Dermis blood vessel endothelial cell (primary cell): ENCODE measurements around the gene NEDD4L. TPM values are rescaled to one million over a fixed set of nuclear protein-coding genes. Genes with fewer than 3 reads are reported as not detected.
"Not testable (repeated sequence)": the region's sequence is repeated elsewhere in the genome, so short reads cannot be mapped to it uniquely, and the experiment has no call there.

Experiments
- DNase-seq: peaks from one replicate; pipeline ENCODE4 v3.0.0; 2010
- total RNA-seq: library from RNA; depleted of rRNA; stranded (reverse); fragments of >200 nt; gene quantifications from 2 replicates; pipeline ENCODE4 v1.2.3, GENCODE V29; 2014

NEDD4L gene
- total RNA-seq, 1 donor from 2014 or later = 15.1 TPM

DNA sequence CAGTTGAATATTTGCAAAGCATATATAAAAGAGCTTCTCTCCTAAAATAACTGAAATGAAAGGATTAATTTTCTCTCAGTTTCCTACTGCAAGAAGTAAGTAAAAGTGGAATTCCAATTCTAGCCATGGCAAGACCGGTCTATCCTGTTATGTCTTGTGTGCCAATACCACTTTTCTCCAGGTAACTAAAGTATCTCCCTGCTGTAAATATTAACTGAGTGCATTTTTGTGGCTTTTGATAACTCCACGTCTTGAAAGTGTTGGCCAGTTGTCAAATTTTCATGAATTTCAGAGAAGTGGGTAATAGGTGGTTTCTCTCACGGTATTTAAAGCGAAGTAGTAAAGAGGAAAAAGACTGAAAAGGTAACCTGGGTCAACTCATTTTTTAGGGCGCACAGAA lies 225.9 kb downstream of the NEDD4L start:
- no peak for DNase-seq

DNA sequence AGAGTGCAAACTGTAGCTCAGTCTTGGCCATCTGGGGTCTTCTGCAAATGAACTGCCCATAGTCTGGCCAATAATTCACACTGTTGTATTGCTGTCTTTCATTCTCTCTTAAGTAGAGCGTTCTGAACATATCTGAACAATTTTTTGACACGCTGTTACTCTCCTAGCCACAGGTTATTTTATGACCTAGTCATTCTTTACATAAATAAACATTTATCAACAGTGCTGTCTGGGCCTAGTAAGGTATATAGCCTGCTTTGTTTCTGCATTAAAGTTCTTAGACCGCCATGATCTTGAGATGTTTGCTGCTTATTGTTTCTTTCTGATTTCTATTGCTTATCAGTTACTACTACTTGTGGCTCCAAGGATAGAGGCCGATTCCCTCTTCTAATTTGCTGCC lies 226.4 kb downstream of the NEDD4L start:
- no peak for DNase-seq

DNA sequence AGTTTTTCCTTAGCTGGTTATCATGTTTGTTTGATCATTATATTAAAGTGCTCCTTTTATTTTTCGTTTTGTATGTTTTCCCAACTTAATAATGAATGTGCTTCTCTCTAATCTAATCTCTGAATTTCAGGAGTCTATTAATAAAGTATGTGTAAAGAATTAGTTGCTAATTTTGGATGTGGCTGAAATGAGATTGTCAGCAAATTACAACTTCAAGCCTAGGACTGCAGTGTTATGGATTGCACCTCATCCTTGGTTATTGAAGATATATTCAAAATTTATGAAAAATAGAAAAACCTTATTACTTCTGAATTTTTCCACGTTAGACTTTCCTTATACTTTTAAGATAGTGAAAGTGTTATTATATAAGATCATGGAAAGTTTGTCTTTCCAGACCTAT lies 227.7 kb downstream of the NEDD4L start:
- no peak for DNase-seq

DNA sequence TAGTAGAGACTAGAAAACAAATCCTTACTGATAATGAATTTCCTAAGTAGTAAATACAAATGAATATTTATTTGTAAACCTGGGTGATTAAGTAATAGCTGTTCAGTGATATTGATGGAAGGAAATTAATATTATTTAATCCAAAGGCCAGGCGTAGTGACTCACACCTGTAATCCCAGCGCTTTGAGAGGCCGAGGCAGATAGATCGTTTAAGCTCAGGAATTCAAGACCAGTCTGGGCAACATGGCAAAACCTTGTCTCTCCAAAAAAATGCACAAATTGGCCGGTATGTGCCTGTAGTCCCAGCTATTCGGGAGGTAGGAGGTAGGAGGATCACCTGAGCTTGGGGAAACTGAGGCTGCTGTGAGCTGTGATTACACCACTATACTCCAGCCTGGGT lies 228.2 kb downstream of the NEDD4L start:
- no peak for DNase-seq

DNA sequence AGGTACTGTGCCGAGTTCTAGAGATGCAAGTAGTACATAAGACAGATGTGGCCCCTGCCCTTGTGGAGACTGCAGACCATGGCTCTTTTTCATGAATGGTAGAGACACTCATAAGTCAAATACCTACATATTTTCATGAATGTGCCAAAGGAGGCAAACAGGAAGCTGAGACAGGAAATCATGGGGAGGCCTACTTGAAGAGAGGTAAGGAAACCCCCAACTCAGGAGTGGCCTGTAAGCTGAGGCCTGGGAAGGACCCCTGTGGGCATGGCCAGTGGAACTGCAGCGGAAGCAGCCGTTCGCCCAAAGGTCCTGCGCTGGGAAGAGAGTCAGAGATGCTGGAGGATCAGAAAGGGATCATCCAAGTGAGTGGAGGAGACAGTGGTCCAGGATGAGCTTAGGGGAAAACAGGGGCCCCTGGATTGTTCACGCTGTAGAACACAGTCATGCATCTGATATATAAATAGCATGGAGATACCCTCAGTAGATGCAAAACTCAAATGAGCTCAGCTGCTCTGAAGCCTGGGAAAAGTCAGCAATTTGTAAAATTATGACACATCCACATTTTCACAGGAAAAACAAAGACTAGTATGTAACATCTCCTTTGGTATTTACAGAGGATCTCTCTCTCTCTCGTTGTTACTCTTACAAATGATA lies 228.9 kb downstream of the NEDD4L start:
- peak; percentile 21 for DNase-seq

DNA sequence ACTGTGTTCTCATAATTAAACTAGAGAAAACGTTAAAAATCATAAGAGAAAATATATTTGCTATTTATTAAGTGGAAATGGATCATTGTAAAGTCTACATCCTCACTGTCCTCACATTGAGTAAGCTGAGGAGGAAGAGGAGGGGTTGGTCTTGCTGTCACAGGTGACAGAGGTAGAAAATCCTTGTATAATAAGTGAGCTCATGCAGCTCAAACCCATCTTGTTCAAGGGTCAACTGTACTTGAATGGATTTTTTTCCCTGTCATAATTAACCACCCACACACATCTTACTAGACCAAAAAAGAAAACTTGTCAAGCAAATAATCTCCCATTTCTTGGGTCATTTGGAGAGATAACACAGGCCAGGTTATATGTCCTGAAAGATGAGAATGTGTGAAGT lies 231.2 kb downstream of the NEDD4L start:
- no peak for DNase-seq

DNA sequence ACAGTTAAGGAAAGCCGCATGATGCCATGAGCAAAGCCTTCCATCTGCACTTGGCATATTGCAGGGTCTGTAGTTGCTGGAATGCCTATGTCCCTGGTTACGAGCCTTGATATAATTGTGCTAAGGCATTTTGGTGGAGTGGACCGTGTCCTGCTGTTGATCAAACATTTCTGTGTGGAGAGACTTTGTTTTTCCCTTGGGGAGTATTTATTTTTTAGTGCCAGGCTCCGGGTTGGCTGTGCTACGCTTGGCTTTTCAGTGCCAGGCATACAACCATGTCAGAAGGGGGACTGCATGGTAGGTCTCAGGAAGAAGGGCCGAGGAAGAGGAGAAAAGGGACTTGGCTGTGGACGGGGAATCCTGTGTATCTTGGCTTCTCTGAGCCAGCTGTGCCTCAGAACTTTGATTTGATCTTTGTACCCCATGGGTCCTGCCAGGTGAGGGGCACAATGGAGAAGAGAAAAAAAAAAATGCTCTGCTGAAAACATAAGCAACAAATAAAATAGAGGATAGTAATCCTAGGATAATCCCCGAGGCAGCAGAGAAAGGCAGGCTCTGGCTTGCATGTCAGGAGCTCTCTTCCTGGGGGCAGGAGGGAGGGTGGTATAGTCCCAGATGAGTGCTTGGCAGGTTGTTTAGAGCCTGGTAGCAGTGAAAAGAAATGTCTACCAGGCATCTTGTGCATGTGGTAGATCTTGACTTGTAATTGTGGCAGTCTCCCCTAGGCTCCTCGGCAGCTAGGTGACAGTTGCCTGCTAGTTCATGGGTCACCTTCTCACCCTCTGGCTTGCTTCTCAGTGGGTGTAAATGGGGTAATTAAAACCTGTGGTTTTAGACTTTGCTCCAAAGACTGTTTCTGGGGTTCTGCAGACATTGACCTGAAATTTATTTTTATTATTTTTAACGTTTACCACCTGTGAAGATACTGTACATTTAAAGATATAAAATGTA lies 233.0 kb downstream of the NEDD4L start:
- no peak for DNase-seq

DNA sequence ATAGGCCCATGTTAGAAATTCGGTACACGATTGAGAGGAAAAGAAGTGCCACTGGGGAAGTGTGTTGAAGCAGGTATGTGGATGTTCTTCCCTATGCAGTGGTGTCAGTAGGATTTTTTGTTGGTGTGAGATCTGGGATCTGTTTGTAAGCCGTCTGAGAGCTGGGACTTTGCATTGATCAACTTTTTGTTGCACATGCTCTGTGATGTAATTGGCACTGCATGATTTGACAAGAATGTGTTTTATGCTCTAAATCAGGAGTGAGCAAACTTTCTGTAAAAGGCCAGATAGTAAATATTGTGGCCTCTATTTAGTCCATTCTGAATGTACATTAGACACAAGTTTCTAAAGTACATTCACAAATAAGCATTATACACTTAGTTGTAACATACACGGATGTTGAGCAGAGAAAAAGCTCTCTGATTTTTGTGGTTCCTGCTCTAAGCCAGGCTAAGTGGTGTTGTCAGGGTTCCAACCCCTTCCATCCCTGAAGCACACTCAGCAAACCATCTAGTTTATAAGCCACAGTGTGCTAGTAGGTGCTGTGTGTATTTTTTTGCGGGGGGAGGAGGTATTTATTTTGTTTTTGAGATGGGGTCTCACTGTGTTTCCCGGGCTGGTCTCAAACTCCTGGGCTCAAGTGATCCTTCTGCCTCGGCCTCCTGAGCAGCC lies 235.6 kb downstream of the NEDD4L start:
- no peak for DNase-seq

DNA sequence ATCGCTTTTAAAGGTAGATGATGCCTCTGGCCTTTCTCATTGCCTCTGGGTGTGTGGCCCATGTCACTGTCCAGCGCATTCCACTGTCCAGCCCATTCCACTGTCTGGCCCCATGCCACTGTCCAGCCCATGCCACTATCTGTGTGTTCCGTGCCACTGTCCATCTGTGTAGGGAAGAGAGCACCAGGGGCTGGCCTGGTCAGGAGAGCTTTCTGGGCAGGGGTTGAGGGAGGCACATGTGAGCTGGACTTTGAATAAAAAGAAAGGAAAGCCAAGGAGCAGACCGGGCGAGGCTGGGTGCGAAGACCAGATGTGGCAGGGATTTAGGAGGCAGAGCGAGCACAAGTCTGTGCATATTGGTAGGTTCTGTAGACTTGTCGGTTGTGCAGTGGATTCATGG lies 236.2 kb downstream of the NEDD4L start:
- DNase-seq = no peak

DNA sequence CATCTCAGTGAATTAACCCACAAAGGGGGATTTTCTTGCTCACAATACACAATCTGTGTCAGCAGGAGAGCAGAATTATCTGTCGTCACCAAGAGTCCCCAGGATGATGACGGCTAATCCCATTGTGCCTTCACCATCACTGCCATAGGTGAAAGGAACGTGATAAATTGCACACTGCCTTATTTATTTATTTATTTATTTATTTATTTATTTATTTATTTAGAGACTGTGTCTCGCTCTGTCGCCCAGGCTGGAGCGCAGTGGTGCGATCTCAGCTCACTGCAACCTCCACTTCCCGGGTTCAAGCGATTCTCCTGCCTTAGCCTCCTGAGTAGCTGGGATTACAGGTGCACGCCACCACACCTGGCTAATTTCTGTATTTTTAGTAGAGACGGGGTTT lies 238.8 kb downstream of the NEDD4L start:
- not testable (repeated sequence) for DNase-seq

DNA sequence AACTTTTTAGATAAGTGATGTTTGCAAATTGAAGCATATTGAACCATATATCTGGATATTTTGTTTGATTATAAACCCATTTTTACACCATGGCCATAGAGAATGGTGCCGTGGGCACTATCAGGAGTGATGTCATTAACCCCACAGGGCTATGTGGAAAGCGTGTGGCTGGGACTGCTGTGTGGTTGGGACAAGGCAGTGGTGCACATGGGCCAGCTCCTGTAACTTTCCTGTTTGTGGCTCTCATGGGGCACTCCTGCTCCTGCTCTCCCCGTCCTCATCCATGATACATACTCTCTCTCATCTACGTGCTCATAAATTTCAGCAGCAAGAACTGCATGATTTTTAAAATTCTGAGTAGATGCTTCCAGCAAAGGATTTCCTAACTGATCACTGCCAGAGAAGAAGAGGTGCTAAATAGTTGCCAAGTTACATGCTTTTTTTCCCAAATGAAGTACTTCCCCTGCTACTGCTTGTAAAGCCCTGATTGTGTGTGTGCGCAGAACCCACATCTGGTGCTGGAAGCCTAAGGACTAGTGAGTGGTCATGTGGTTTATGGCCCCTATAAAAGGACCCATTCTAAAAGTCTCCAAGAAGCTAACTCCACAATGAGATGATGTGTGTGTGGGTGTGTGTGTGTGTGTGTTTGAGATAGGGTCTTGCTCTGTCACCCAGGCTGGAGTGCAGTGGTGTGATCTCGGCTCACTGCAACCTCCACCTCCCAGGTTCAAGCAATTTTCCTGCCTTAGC lies 240.8 kb downstream of the NEDD4L start:
- DNase-seq = no peak

DNA sequence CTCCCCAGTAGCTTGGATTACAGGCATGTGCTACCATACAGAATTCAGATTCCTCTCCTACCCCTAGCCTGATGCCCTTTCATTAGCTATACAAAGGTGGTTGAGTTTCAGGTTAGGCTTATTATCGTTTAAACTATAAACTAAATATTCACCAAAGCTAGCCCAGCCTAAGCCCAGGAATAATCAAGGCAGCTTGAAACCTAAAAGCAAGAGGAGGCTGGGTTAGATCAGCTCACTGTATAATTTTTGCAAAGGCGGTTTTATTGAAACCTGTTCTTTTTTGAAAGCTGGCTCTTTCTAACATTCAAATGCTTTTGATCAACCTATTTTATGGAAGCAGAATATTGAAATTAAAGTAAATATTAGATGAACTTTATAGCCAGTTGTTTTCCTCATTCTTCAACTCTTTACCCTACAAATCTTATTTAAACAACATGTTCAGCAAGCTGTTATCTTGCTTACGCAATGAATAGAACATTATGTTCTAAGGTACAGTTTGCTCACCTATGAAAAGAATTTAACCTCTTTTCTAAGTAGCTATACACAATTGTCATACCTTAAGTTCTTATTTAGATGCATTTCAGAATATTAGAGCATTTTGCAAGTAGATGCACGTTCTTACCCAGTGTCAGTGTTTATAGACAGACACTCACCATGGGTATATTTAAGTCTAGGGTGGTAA lies 241.6 kb downstream of the NEDD4L start:
- DNase-seq = no peak

DNA sequence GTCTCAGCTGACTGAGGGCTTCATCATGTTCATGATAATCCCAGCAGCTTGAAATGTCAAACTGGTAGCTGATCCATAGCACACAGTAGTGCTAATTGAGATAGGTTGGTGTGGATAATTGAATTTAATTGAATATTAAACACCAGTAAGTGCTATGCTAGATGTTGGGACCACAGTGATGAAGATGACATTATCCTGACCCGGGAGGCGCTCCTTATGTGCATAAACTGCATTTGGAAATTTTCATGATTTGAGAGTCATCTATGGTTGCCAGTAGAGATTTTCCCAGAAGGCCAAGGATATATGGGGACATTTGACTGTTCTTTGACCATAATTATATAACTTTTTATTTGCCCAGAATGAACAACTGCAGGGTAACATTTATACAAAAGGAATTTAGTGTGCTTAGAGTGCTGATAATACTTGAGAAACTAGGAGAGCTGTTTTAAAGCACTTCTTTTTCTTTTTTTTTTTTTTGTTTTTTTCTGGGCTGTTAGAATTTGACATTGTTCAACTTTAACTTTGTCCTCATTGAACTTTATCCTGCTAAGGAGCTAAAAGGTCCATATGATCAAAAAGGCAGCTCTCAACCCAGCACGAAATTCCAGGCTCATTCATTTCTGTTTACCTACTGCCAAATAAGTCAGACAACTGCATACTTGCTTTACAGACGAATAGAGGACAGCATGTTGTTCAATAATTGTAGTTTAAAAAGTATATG lies 242.8 kb downstream of the NEDD4L start:
- DNase-seq = no peak

DNA sequence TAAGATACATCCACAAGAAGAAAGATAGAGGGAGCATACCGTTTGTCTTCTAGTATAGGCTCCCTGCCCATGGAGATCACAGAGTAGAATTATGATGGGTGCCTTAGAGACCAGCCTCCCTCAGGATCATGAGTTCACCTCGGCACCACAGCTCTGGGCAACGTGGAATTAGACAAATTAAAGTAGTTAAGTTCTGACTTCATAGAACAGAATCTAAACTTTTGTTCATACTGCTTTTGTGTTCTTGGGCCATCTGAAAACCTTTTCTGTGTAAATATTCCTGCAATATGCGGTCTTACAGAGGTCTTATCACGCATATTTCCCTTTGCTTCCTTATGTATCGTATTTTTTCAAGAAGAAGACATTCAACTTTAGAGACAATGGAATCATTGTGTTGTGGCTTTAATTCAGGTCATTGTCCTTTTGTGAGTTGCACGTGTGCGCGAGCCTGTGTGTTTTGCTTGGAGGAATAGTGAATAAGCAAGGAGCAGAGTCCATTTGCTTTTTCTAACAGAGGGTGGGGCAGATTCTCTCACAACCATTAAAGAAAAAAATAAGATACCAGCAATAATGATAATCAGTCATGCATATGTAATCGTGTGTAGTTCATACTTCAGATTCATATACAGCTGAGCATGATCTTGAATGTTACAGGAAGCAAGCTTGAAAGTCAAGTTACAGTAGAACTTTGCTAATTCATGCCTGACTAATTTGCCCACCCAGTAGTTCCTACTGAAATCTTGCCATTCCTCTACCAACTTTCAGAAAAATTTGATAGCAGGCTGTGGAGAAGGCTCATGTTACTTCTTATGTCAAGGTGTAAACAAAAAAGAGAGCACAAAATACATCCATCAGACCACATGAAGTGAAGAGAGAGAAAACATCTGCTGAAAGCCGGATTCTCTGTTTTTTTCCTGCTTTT lies 243.6 kb downstream of the NEDD4L start:
- no peak for DNase-seq

DNA sequence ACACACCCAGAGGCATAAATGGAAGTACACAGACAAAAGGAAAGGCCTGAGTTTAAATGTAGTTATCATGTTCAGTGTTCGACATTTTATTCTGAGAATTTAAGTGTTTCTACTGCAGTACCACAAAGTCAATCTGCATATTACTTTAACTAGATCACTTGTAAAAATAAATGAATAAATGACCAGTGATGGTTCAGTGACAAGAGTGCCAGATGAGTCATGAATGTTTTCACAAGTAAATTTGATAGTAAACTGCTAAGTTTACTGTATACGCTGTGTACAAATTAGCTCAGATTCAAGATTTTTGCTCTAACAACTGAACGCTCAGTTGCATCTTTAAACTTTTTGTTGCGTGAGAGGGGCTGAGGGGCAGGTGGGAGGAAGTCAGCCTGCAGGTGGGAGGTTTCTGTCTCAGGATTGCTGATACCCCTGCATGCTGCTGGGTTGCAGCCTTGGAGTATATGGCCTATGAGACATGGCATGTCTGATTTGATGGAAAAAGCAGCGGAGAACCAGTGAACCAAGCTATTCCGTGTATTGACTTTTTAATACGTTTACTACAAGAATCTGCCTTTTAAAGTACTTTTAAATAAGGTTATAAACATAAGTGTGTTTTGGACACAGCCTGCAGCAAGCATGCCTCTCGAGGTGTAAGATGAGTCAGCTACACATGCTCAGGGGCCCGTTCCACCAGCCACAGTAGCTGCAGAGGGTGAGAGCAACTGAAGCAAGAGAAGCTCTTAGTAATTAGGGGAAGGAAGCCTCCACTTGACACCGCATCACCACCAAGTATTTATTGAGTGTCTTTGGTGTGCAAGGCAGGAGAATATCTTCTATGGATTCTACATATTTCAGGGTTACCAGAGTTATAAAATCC lies 245.1 kb downstream of the NEDD4L start:
- peak; percentile 73 for DNase-seq

DNA sequence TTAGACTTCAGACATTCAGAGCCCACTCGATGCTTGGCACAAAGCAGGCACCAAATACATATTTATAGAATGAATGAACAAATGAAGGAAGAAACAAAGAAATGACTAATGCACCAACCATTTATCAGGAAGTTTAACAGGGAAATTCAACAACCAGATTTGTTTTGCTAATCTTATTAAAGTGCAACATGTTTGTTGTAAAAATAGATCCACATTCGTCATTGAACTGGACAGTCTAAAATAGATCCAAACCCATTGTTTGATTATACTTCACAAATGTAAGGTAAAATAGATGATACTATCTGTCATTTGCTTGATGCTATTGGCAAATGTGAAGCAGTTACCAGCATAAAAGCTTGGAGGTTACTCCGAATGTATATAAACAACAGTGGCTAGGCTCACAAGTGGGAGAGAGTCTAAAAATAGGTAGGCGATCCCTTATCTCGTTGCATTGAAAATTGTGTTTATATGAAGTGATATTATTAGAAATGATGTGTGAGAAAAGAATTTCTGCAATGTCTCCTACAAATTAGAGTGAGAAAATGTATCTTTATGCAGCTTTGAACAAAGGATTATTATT lies 246.2 kb downstream of the NEDD4L start:
- DNase-seq = peak; percentile 73

DNA sequence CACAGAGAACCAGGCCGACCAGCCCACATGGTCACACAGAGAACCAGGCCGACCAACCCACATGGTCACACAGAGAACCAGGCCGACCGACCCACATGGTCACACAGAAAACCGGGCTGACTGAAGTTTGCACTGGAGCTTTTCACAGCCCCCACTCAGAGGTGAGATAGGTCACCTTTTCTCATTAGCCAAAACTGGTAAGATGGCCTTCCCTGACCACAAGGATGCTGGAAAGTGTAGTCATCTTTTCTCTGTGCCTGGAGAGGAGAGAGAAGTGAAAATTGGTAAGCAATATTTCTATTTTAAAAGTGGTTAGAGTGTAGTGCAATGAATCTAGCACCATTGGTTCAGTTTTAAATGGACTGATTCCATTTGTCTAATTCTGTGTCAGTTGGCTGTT lies 247.1 kb downstream of the NEDD4L start:
- no peak for DNase-seq

DNA sequence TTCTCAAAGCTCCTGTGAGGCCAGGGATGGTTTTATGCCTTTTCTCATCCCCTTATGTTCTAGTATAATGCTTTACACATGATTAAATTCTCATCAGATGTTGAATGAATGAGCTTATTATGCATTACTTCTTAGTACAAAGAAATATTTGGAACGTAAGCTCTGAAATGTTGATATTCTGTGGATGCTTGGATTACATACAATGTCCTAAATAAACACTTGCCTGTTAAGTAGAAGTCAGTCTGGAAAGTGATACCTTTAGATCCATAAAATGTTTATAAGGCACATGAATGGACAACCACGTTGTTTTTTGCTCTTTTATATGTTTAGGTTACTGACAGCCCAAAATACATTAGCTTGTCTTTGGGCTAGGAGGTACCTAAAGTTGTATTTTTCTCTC lies 248.6 kb downstream of the NEDD4L start:
- DNase-seq = no peak

DNA sequence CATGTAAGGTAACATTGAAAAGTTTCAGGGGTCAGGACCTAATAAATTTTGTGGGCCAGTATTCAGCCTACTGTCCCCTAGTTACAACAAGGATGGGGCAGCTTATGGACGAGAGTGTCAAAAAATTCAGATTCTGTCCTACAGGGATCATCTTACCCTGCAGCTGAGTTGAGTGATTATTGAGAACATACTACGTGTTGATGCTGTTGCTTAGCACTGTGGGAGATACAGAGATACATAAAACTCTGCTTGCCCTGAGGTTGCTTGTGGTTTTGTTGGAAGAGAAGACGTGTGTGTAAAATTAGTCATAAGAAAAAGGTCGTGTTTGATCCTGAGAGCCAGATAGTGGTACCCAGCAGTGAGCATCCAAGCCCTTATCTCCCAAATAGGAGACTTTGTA lies 253.2 kb downstream of the NEDD4L start:
- no peak for DNase-seq
